IMR-90 (cell line): ENCODE measurements around the gene MUC6. TPM values are rescaled to one million over a fixed set of nuclear protein-coding genes. Genes with fewer than 3 reads are reported as not detected.

Source experiments
- ATAC-seq: fragments of 200-7000 bp; cut with Tn5 transposase; 2 replicates; pipeline ENCODE4 v1.9.1; 2020; ENCODE audit warnings: low read depth, mild to moderate bottlenecking, moderate library complexity
- BruUV-seq: library from RNA; stranded (reverse); fragments of 400-500 nt; replicated peaks from 2 replicates; lab custom pipeline; 2021; lab: Mats Ljungman, UMichigan
- CTCF ChIA-PET: fragments of 300-600 bp; formaldehyde crosslinking; extraction: SDS; loops from one replicate; lab custom pipeline; 2021; ENCODE audit warnings: antibody characterized with exemption; lab: Yijun Ruan, JAX
- POLR2A ChIA-PET: fragments of 300-600 bp; sonication (Branson Sonifier 250); formaldehyde crosslinking; loops from one replicate; lab custom pipeline; 2022; ENCODE audit warnings: antibody characterized with exemption; ENCODE audit not compliant: unreplicated experiment; lab: Charles Lee
- DNase-seq: peaks from one replicate; pipeline ENCODE4 v3.0.0; 2013
- H2AFZ ChIP-seq: replicated peaks from 2 replicates; pipeline ENCODE3; 2013; ENCODE audit warnings: low read length, mild to moderate bottlenecking; ENCODE audit not compliant: poor library complexity
- H2AK5ac ChIP-seq: 2 replicates; pipeline ENCODE4 v1.6.1; 2013; ENCODE audit warnings: low read depth, low read length, inconsistent platforms
- H2AK9ac ChIP-seq: replicated peaks from 2 replicates; pipeline ENCODE3; 2013; ENCODE audit warnings: mild to moderate bottlenecking, low read depth, low read length, moderate library complexity; ENCODE audit not compliant: poor library complexity
- H2BK120ac ChIP-seq: 2 replicates; pipeline ENCODE4 v1.6.1; 2013; ENCODE audit warnings: low read depth, low read length, inconsistent platforms
- H2BK15ac ChIP-seq: 3 replicates; pipeline ENCODE4 v1.6.1; 2013; ENCODE audit warnings: low read depth, low read length, inconsistent platforms
- H2BK20ac ChIP-seq: 2 replicates; pipeline ENCODE4 v1.6.1; 2013; ENCODE audit warnings: low read depth, mild to moderate bottlenecking, inconsistent platforms, low read length, moderate library complexity
- H2BK5ac ChIP-seq: 2 replicates; pipeline ENCODE4 v1.6.1; 2013; ENCODE audit warnings: mild to moderate bottlenecking, low read depth, low read length, inconsistent platforms; ENCODE audit not compliant: poor library complexity, severe bottlenecking
- H3K14ac ChIP-seq: replicated peaks from 2 replicates; pipeline ENCODE4 v1.6.1; 2013; ENCODE audit warnings: low read depth, low read length, inconsistent platforms
- H3K18ac ChIP-seq: 2 replicates; pipeline ENCODE4 v1.6.1; 2013; ENCODE audit warnings: low read depth, low read length, control low read depth
- H3K23ac ChIP-seq: 2 replicates; pipeline ENCODE4 v1.6.1; 2013; ENCODE audit warnings: low read depth, low read length, inconsistent platforms
- H3K27ac ChIP-seq: 2 replicates; pipeline ENCODE4 v1.5.1; 2013; ENCODE audit warnings: mild to moderate bottlenecking, control low read depth, low read length; ENCODE audit not compliant: insufficient read depth
- H3K27me3 ChIP-seq: 2 replicates; pipeline ENCODE4 v1.6.1; 2013; ENCODE audit warnings: low read length; ENCODE audit not compliant: control insufficient read depth, insufficient read depth
- H3K36me3 ChIP-seq: 2 replicates; pipeline ENCODE4 v1.6.1; 2013; ENCODE audit warnings: low read length, mixed read lengths; ENCODE audit not compliant: control insufficient read depth, insufficient read depth
- H3K4ac ChIP-seq: 2 replicates; pipeline ENCODE4 v1.6.1; 2013; ENCODE audit warnings: low read depth, low read length, inconsistent platforms
- H3K4me1 ChIP-seq: 2 replicates; pipeline ENCODE4 v1.6.1; 2013; ENCODE audit warnings: low read length, mixed read lengths; ENCODE audit not compliant: control insufficient read depth, insufficient read depth
- H3K4me2 ChIP-seq: 2 replicates; pipeline ENCODE4 v1.6.1; 2013; ENCODE audit warnings: low read depth, mild to moderate bottlenecking, control low read depth, low read length, moderate library complexity
- H3K4me3 ChIP-seq: 2 replicates; pipeline ENCODE4 v1.5.1; 2013; ENCODE audit warnings: low read depth, mild to moderate bottlenecking, control low read depth, low read length, moderate library complexity; ENCODE audit not compliant: insufficient read depth
- H3K56ac ChIP-seq: 2 replicates; pipeline ENCODE4 v1.6.1; 2013; ENCODE audit warnings: low read length, inconsistent platforms; ENCODE audit not compliant: insufficient read depth; ENCODE audit errors: extremely low read depth
- H3K79me1 ChIP-seq, 2 experiments: 2 replicates each; pipeline ENCODE4 v1.6.1; 2013; ENCODE audit warnings: low read length in 2 of 2, inconsistent platforms in 1 of 2, low read depth in 1 of 2
- H3K9ac ChIP-seq: 2 replicates; pipeline ENCODE4 v1.6.1; 2013; ENCODE audit warnings: low read depth, low read length, control low read depth
- H3K9me1 ChIP-seq: 2 replicates; pipeline ENCODE4 v1.6.1; 2013; ENCODE audit warnings: low read length, inconsistent platforms; ENCODE audit not compliant: insufficient read depth
- H3K9me3 ChIP-seq: 2 replicates; pipeline ENCODE4 v1.6.1; 2013; ENCODE audit warnings: low read length; ENCODE audit not compliant: control insufficient read depth, insufficient read depth
- H4K20me1 ChIP-seq: 2 replicates; pipeline ENCODE4 v1.6.1; 2013; ENCODE audit warnings: low read length, inconsistent platforms; ENCODE audit not compliant: insufficient read depth
- H4K5ac ChIP-seq: 2 replicates; pipeline ENCODE4 v1.6.1; 2013; ENCODE audit warnings: mild to moderate bottlenecking, low read depth, low read length, control low read depth
- H4K8ac ChIP-seq, 2 experiments: 2 replicates each; pipeline ENCODE4 v1.6.1; 2013; ENCODE audit warnings: low read depth in 2 of 2, low read length in 2 of 2, control low read depth in 1 of 2, inconsistent platforms in 1 of 2
- H4K91ac ChIP-seq: 2 replicates; pipeline ENCODE4 v1.6.1; 2013; ENCODE audit warnings: low read depth, low read length, inconsistent platforms; ENCODE audit not compliant: insufficient read depth
- CEBPB ChIP-seq: IDR thresholded peaks from 2 replicates; pipeline ENCODE4 v1.6.1; 2012; ENCODE audit warnings: low read depth, low read length, improper control_type of control experiment
- FOS ChIP-seq: fragments of 150-350 bp; IDR thresholded peaks from 2 replicates; pipeline ENCODE4 v1.6.1; 2016; ENCODE audit warnings: low read depth, low read length
- NFE2L2 ChIP-seq: fragments of 150-350 bp; IDR thresholded peaks from 2 replicates; pipeline ENCODE4 v1.6.1; 2016; ENCODE audit warnings: low read depth, mild to moderate bottlenecking, low read length
- POLR2A ChIP-seq: IDR thresholded peaks from 2 replicates; pipeline ENCODE4 v1.6.1; 2012; ENCODE audit warnings: mild to moderate bottlenecking, low read depth, low read length
- SMC3 ChIP-seq: fragments of 150-350 bp; IDR thresholded peaks from 2 replicates; pipeline ENCODE4 v1.6.1; 2016; ENCODE audit warnings: low read depth, mild to moderate bottlenecking, antibody characterized with exemption, low read length, moderate library complexity
- WGBS, 2 experiments: methylation state at CpG; one replicate each; pipeline versions ENCODE4 v1.1.5 to v1.1.7; 2013; ENCODE audit warnings: missing lambda C conversion rate in 2 of 2; ENCODE audit not compliant: insufficient read length in 1 of 2; ENCODE audit errors: extremely low coverage in 2 of 2; 5-methylcytosine and 5-hydroxymethylcytosine counted together
- dilution Hi-C: fragments of 300-500 bp; cut with HindIII; formaldehyde crosslinking; loops from one replicate; pipeline ENCODE4 v1.14.3; 2018; ENCODE audit warnings: low sequenced_read_pairs; ENCODE audit not compliant: unreplicated experiment
- in situ Hi-C: fragments of 300-500 bp; cut with MboI; formaldehyde crosslinking; loops from 3 replicates; pipeline ENCODE4 v1.14.3; 2019; ENCODE audit warnings: low sequenced_read_pairs, inconsistent platforms, mixed read lengths
- intact Hi-C: fragments of 100-400 bp; cut with micrococcal nuclease; formaldehyde crosslinking; loops from 2 replicates; pipeline ENCODE4 v1.10.0; 2022
- polyA plus RNA-seq, 3 experiments: library from polyadenylated mRNA; depleted of rRNA; stranded (reverse); fragments of >200 nt; gene quantifications; 2 replicates each; pipeline ENCODE4 v1.2.3, GENCODE V29; 2012; ENCODE audit warnings: low replicate concordance in 1 of 3
- total RNA-seq: library from RNA; depleted of rRNA; stranded (reverse); fragments of >200 nt; gene quantifications from 2 replicates; pipeline ENCODE4 v1.2.3, GENCODE V29; 2012

The MUC6 gene
- total and polyA plus RNA-seq, 2 of the 4 experiments (the other 2 are of a cell fraction) = not detected

DNA sequence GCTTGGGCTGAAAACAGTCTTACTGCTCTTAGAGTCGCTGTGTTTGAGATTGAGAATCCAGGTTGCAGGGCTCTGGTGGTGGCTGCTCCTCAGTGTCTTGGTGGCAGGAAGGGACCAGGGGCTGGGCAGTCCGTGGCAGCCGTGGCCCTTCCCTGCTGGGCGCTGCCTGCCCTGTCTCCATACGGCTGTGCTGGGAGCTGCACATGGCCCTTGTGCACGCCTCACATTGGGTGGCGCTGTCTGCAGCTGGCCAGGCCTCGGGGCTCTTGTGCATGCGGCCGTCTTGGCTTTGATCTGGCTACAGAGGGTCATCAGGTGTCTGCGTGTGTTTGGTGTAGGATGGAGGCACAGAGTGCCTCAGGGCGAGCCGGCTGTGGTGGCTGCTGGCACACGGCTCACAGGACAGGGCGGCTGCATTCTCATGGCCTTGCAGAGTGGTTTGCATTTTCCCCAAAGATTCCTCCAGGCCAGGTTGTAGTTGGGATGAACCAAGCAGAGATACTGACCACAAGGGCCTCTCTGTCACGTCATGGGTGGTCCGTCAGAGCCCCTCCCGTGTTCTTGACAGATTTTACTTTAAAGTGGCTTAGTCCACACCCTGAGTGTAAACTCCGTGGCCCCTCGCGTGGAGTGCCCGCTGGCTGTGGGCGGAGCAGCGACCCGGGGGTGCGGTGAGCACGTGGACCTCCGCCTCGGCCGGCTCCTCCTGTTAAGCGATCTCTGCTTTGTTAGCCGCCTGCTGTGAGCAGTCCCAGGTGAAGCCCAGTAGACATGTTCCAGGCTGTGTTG is 34.7 kb downstream of the MUC6 start:
- Histone ChIP-seq H3K23ac (no peak overlapping the region), H3K18ac (no peak overlapping the region), H3K14ac (no peak overlapping the region), H3K4ac (no peak overlapping the region), H2AK5ac (no peak overlapping the region), H3K4me3 (no peak overlapping the region), H4K8ac (no peak overlapping the region), H3K9me1 (no peaks in the 10 kb centered on the region), H2BK15ac (no peak overlapping the region), H2BK5ac (no peak overlapping the region), H3K79me1 (peaks cover 0 to 42% of the 10 kb centered on the region in 2 experiments), H3K27me3 (no peaks in the 10 kb centered on the region), H4K5ac (no peak overlapping the region), H3K36me3 (peaks cover 52% of the 10 kb centered on the region), H3K9me3 (no peaks in the 10 kb centered on the region), H2BK20ac (no peak overlapping the region), H3K4me1 (no peaks in the 10 kb centered on the region), H3K56ac (no peak overlapping the region), H3K4me2 (no peak overlapping the region), H4K20me1 (peaks cover 37% of the 10 kb centered on the region), H2BK120ac (no peak overlapping the region), H4K91ac (no peak overlapping the region), H3K9ac (no peak overlapping the region), H2AK9ac (no peak overlapping the region), H3K27ac (no peak overlapping the region), H2AFZ (no peak overlapping the region)
- dilution Hi-C loops = no loop called here
- WGBS, 2 experiments = 97% methylated on average over 19 of the region's 32 CpGs; no CpG with 5 or more reads in 1 of the 2 experiments
- in situ Hi-C loops = no loop called here
- no TSS peak for BruUV-seq
- POLR2A ChIA-PET = no interaction called here
- TF ChIP-seq SMC3 (no peak), FOS (no peak), NFE2L2 (no peak), POLR2A (no peak), CEBPB (no peak)
- intact Hi-C loops = no loop called here
- CTCF ChIA-PET = no interaction called here
- ATAC-seq (no peak), DNase-seq (no peak)
